AG04449 (cell line): ENCODE results near the gene INTS11.

ENCODE experiments used
- CTCF ChIA-PET: fragments of 350-600 bp; formaldehyde crosslinking; extraction: SDS; loops from one replicate; lab custom pipeline; 2021; ENCODE audit warnings: antibody characterized with exemption; lab: Yijun Ruan, JAX
- POLR2A ChIA-PET: fragments of 400-600, 350-600 bp; formaldehyde crosslinking; extraction: SDS; loops from one replicate; lab custom pipeline; 2020; ENCODE audit warnings: antibody characterized with exemption, inconsistent platforms; lab: Yijun Ruan, JAX
- DNase-seq: peaks from one replicate; pipeline ENCODE4 v3.0.0-alpha.2; 2010; ENCODE audit warnings: low read depth, low spot score
- H3K4me3 ChIP-seq: 2 replicates; pipeline ENCODE4 v1.5.1; 2011; ENCODE audit warnings: low read depth, mild to moderate bottlenecking, control low read depth, low read length
- TF ChIP-seq, protein P1 (sequence below): IDR thresholded peaks from one replicate; pipeline ENCODE4 v1.5.1; 2011; ENCODE audit warnings: mild to moderate bottlenecking, moderate library complexity, low read length, control low read depth, inconsistent platforms; ENCODE audit not compliant: insufficient read depth; ENCODE audit errors: missing control alignments

The INTS11 gene

DNA sequence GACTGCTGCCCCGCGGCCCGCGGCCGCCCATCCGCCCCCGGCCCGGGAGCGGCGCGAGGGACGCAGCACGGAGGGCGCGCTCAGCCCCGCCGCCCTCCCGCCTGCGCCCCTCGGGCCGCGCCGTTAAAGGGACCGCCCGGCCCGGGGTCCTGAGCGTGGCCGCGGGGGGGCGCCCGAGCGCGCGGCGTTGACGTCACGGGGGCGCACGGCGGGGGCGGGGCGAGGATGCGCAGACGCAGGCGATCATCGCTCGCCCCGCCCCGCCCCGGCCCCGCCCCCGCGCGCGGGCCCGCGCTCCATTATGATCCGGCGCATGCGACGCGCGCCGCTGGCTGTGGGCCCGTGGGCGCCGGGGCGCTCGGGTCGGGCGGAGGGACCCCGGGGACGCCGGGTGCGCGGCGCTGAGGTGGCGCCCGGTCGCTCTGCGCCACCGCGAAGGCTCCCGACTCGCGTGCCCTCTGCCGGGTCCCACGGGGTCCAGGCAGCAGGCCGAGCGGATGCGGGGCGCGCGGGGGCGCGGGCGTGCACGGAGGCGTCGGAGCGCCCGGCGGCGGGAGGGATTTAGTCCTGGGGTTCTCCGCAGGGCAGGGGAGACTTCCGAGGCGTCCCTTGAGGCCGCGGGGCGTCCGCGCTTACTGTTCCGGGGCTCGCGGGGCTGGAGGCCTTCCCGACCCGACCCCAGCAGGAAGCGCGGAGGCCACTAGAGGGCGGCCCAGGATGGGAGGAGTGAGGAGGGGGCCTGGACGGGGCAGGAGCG, 25.0 kb upstream of the INTS11 start, which contains the start of gene DVL1:
Gene DVL1, minus strand, starts transcription at position 163 of the 757 bp plus-strand sequence. CDS start 353 bp downstream, outside the sequence.
- ChIA-PET CTCF (interaction anchor here (8.3 kb wide), 1 partner anchor 22 kb away, joined by 138 read pairs; the partner anchor contains the start of gene AURKAIP1), POLR2A (no interaction called here)
- H3K4me3 ChIP-seq, result peak within 1 kb of the TSS; percentile 75
- TF ChIP-seq, protein P1, sequence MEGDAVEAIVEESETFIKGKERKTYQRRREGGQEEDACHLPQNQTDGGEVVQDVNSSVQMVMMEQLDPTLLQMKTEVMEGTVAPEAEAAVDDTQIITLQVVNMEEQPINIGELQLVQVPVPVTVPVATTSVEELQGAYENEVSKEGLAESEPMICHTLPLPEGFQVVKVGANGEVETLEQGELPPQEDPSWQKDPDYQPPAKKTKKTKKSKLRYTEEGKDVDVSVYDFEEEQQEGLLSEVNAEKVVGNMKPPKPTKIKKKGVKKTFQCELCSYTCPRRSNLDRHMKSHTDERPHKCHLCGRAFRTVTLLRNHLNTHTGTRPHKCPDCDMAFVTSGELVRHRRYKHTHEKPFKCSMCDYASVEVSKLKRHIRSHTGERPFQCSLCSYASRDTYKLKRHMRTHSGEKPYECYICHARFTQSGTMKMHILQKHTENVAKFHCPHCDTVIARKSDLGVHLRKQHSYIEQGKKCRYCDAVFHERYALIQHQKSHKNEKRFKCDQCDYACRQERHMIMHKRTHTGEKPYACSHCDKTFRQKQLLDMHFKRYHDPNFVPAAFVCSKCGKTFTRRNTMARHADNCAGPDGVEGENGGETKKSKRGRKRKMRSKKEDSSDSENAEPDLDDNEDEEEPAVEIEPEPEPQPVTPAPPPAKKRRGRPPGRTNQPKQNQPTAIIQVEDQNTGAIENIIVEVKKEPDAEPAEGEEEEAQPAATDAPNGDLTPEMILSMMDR, result peak; percentile 71
- no peak for DNase-seq

DNA sequence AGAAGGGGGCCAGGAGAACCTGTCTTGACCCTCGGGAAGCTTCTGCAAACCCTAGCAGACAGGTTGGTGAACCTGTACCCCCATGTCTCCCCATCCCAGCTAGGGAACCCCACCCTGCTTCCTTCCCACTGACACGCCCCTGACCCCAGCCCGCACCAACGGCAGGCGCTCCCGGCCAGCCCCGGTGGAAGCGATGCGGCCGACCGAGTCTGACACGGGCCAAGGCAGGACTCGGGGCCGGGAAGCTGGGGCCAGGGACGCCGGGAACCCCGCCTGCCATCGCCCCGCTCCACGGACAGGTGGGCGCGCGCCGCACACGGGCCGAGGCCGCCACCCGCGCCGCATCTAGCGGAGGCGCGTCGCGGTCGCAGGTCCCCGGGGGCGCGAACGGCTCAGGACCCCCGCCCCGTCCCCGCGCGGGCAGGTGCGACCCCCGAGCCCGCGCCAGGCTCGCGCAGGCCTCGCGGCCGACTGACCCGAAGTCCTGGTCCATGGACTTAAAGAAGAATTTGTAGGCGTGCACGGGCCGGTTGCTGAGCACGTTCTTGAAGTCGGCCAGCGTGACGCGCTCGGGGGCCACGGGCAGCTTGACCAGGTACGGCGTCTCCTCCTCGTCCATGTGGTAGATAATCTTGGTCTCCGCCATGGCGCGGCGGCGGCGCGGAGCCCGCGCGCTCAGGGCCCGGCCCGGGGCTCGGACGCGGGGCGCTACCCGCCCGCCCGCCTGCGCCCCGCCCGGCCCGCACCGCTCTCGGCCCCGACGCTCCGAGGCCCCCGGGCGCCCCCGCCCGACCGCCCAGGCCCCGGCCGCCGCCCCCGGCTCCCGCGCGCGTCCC, 24.2 kb upstream of the INTS11 start:
- CTCF ChIA-PET, result interaction anchor here (0.9 to 8.3 kb wide), 11 partner anchors 9 to 157 kb away, joined by 3 to 138 read pairs (median 4); partner anchors contain the start of genes AURKAIP1, MXRA8 and TAS1R3
- peak overlapping the region; percentile 75 for H3K4me3 ChIP-seq
- DNase-seq, result no peak
- POLR2A ChIA-PET, result interaction anchor here (0.7 to 1.6 kb wide), 6 partner anchors 9 to 52 kb away, joined by 3 to 9 read pairs (median 6); partner anchors contain the start of genes AURKAIP1 and MXRA8
- TF ChIP-seq, protein P1, result no peak

DNA sequence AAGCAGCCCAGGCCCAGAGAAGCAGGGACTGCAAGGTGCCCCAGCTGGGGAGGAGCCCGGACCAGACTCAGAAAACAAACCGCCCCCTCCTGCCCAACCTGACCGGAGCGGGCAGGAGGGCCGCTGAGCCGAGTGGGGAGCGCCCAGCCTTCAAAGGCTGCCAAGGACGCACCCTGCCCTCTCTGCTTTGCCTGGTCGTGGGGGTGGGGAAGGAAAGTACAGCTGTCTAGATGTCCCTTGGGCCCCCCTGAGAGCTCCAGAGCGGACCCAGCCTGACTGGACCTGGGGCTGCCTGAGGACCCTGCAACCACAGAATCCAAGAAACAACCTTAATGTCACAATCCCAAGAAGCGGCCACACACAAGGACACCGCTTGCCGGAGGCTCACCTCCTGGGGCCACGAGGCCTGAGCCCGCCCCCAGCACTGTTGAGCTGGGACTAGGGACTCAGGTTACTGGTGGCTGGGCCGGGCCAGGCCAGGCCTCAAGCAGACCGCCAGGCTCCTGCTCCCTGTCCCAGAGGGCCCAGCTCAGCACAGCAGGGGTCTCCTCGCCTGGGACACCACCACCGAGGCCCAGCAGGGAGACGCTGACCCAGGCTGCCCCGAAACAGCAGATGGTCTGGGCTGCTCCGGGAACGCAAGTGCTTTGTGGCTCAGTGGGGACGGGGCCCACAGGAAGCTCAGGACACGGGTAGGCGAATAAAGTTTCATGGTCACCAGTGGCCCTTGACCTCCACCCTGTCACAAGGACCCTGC, 23.4 kb upstream of the INTS11 start:
- TF ChIP-seq, protein P1, result no peak
- H3K4me3 ChIP-seq, result peak overlapping the region; percentile 75
- CTCF ChIA-PET, result interaction anchor here (0.9 to 8.3 kb wide), 11 partner anchors 9 to 158 kb away, joined by 3 to 138 read pairs (median 4); partner anchors contain the start of genes AURKAIP1, MXRA8 and TAS1R3
- DNase-seq, result no peak
- POLR2A ChIA-PET, result interaction anchor here (0.7 to 1.6 kb wide), 7 partner anchors 10 to 52 kb away, joined by 3 to 9 read pairs (median 4); partner anchors contain the start of genes AURKAIP1 and MXRA8

DNA sequence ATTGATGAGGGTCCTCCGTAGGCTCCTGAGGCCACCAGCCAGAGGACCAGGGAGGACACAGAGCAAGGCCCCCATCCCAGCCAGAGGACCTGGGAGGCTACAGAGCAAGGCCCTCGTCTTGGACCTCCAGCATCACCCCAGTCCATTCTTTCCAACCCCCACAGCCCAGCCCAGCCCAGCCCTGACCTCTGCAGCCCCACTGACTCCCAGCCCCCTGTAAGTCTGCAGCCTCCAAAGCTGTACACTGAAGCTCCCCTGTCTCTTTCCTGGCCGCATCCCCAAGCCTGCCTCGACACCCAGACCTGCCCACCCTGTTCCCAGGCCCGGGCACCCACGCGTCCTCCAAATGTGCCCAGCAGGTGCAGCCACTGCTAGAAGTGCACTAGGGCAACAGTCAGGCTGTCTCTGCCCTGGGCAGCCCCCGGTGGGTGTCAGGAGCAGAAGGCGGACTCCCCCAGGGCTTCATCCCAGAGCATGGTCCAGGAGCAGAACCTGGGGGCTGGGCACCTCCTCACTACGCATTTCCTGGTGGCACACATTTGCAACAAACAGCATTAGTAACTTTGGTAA, 22.7 kb upstream of the INTS11 start:
- TF ChIP-seq, protein P1, result no peak
- CTCF ChIA-PET, result interaction anchor here (0.8 to 8.3 kb wide), 8 partner anchors 11 to 225 kb away, joined by 3 to 138 read pairs (median 4); partner anchors contain the start of genes AURKAIP1 and MXRA8
- no peak for DNase-seq
- POLR2A ChIA-PET, result interaction anchor here (1.1 to 1.6 kb wide), 3 partner anchors 11 to 13 kb away, joined by 3 to 8 read pairs (median 3); partner anchors contain the start of gene MXRA8
- H3K4me3 ChIP-seq, result peak overlapping the region; percentile 75

DNA sequence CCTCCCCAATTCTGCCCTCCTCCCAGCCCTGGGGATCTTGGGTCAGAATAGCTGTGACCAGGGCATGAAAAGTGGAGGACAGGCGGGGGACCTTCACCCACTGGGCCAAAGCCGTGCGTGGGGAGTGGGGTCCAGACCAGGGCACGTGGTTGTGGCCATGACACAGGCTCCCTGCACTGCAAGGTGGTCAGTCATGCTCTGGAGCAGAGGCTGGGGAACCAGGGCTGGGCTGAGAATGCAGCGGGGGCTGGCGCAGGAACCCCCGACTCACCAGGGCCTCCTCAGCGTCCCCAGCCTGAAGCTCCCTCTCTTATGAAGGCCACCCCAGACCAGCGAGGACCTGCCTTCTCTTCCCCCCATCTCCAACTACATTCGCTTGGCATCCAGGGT, 22.0 kb upstream of the INTS11 start:
- ChIA-PET POLR2A (interaction anchor here (1.0 to 1.2 kb wide), 2 partner anchors 9 to 12 kb away, joined by 3 read pairs; no protein-coding TSS in a partner anchor), CTCF (interaction anchor here (0.8 to 8.3 kb wide), 7 partner anchors 16 to 224 kb away, joined by 3 to 138 read pairs (median 3); partner anchors contain the start of genes AURKAIP1 and CCNL2)
- DNase-seq, result no peak
- TF ChIP-seq, protein P1, result no peak
- H3K4me3 ChIP-seq, result 0 out of 2 replicates have a peak overlapping the region, but pooled peaks have one; percentile 18
